ENCODE data around the gene AMMECR1.

The AMMECR1 gene

DNA sequence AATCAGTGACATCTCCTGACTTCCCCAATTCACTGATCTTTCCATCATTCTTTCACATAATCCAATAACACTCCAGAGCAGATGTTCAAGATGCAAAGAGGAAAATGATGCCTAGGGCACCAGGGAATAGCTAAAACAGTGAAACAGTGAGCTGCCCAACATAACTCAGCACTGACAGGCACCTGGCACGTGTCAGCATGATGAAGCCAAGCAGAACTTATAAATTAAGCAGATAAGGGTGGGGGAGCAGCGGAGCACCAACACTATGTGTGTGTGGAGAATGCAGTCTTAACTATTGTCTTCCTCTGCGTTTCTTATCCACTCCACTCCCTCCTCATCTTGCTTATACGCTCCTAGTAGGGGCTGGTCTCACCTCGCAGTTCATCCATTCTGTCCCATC, 89.4 kb downstream of the AMMECR1 start:
- DNase-seq (no peak), ATAC-seq (ENCODE audit: insufficient read depth, low read depth) (no peak)
- no peak overlapping the region for H3K4me2 ChIP-seq (ENCODE audit: insufficient read depth, low read length)
- no peaks in the 10 kb centered on the region for H3K36me3 ChIP-seq (ENCODE audit: insufficient read depth, low read length)
- no peak for TF ChIP-seq EZH2 (IDR thresholded peaks at IDR 0.05; ENCODE audit: borderline replicate concordance, low read depth, low read length, severe bottlenecking)
- TF ChIP-seq, protein P1, sequence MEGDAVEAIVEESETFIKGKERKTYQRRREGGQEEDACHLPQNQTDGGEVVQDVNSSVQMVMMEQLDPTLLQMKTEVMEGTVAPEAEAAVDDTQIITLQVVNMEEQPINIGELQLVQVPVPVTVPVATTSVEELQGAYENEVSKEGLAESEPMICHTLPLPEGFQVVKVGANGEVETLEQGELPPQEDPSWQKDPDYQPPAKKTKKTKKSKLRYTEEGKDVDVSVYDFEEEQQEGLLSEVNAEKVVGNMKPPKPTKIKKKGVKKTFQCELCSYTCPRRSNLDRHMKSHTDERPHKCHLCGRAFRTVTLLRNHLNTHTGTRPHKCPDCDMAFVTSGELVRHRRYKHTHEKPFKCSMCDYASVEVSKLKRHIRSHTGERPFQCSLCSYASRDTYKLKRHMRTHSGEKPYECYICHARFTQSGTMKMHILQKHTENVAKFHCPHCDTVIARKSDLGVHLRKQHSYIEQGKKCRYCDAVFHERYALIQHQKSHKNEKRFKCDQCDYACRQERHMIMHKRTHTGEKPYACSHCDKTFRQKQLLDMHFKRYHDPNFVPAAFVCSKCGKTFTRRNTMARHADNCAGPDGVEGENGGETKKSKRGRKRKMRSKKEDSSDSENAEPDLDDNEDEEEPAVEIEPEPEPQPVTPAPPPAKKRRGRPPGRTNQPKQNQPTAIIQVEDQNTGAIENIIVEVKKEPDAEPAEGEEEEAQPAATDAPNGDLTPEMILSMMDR (IDR thresholded peaks at IDR 0.05; ENCODE audit: borderline replicate concordance, extremely low read depth, low read length, poor library complexity, severe bottlenecking) = no peak
- no peak overlapping the region for H3K4me3 ChIP-seq (ENCODE audit: low read depth in 1 of 2, low read length in 2 of 2)
- no peaks in the 10 kb centered on the region for H3K27me3 ChIP-seq (ENCODE audit: insufficient read depth, low read length, poor library complexity)
- no peak overlapping the region for H3K27ac ChIP-seq (ENCODE audit: low read length)
- no peaks in the 10 kb centered on the region for H3K9me3 ChIP-seq (ENCODE audit: insufficient read depth, low read length, severe bottlenecking)
- H3K79me2 ChIP-seq (ENCODE audit: insufficient read depth, low read length) = no peaks in the 10 kb centered on the region
- H2AFZ ChIP-seq (ENCODE audit: low read depth, low read length) = no peak overlapping the region
- no peaks in the 10 kb centered on the region for H4K20me1 ChIP-seq (ENCODE audit: insufficient read depth, low read length)
- no peaks in the 10 kb centered on the region for H3K4me1 ChIP-seq (ENCODE audit: insufficient read depth, low read length)
- no peak overlapping the region for H3K9ac ChIP-seq (ENCODE audit: low read depth, low read length)

DNA sequence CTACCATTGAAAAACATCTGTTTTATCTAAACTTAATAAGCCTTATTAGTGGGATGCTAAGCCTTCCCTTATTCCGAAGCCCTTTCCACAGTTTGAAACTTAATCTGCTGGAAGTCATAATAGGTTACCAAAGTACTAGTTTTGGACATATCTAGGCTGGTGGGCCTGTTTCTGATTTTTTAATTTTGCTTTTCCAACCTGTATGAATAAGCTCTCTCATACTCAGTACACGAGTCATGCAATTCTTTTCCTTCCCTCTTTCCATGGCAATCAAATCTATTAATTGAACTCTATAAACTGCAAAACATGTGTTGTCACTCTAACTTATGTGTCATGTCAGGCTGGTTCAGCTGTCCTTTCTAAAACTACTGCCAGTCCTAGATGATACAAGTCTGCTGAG, 91.0 kb downstream of the AMMECR1 start:
- H3K4me1 ChIP-seq (ENCODE audit: insufficient read depth, low read length) = no peaks in the 10 kb centered on the region
- no peak for ATAC-seq (ENCODE audit: insufficient read depth, low read depth)
- no peak for DNase-seq
- no peak overlapping the region for H3K4me3 ChIP-seq (ENCODE audit: low read depth in 1 of 2, low read length in 2 of 2)
- no peak overlapping the region for H3K4me2 ChIP-seq (ENCODE audit: insufficient read depth, low read length)
- no peaks in the 10 kb centered on the region for H4K20me1 ChIP-seq (ENCODE audit: insufficient read depth, low read length)
- H2AFZ ChIP-seq (ENCODE audit: low read depth, low read length) = no peak overlapping the region
- TF ChIP-seq, protein P1 (IDR thresholded peaks at IDR 0.05; ENCODE audit: borderline replicate concordance, extremely low read depth, low read length, poor library complexity, severe bottlenecking) = no peak
- TF ChIP-seq EZH2 (IDR thresholded peaks at IDR 0.05; ENCODE audit: borderline replicate concordance, low read depth, low read length, severe bottlenecking) = no peak
- H3K9ac ChIP-seq (ENCODE audit: low read depth, low read length) = no peak overlapping the region
- no peaks in the 10 kb centered on the region for H3K36me3 ChIP-seq (ENCODE audit: insufficient read depth, low read length)
- H3K79me2 ChIP-seq (ENCODE audit: insufficient read depth, low read length) = no peaks in the 10 kb centered on the region
- H3K27me3 ChIP-seq (ENCODE audit: insufficient read depth, low read length, poor library complexity) = no peaks in the 10 kb centered on the region
- no peak overlapping the region for H3K27ac ChIP-seq (ENCODE audit: low read length)
- H3K9me3 ChIP-seq (ENCODE audit: insufficient read depth, low read length, severe bottlenecking) = no peaks in the 10 kb centered on the region

DNA sequence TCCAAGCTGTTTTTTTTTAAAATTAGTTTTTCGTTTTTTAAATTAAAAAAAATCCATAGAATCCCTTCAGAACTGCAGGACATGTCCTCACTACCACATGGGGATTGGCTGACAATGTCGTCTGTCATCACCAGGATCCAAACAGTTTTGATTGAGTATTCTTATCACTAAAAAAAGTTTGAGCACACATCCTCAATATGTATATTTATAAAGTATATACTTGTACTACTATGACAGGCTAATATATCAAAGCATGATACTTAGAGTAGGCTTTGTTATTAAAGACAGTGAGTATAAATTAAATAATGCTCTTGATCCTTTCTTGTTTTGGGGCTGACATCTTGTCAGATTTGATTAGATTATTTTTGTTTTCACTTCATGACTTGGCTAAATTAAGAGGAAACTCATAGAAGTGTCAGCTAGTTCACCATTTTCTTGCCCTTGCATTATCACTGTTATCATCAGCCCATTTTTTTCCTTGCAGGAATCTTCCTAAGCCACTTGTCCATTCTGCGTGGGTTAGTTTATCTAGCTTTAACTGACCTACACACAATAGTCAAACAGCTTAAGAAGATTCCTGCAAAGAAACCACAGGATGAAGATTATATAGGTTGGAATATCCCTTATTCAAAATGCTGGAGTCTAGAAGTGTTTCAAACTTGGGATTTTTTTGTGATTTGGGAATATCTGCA, 92.8 kb downstream of the AMMECR1 start:
- H3K27me3 ChIP-seq (ENCODE audit: insufficient read depth, low read length, poor library complexity) = no peaks in the 10 kb centered on the region
- no peaks in the 10 kb centered on the region for H3K36me3 ChIP-seq (ENCODE audit: insufficient read depth, low read length)
- no peak for ATAC-seq (ENCODE audit: insufficient read depth, low read depth)
- no peak overlapping the region for H3K9ac ChIP-seq (ENCODE audit: low read depth, low read length)
- no peaks in the 10 kb centered on the region for H3K4me1 ChIP-seq (ENCODE audit: insufficient read depth, low read length)
- H3K9me3 ChIP-seq (ENCODE audit: insufficient read depth, low read length, severe bottlenecking) = no peaks in the 10 kb centered on the region
- no peak for DNase-seq
- no peaks in the 10 kb centered on the region for H4K20me1 ChIP-seq (ENCODE audit: insufficient read depth, low read length)
- no peak overlapping the region for H2AFZ ChIP-seq (ENCODE audit: low read depth, low read length)
- H3K4me2 ChIP-seq (ENCODE audit: insufficient read depth, low read length) = no peak overlapping the region
- no peaks in the 10 kb centered on the region for H3K79me2 ChIP-seq (ENCODE audit: insufficient read depth, low read length)
- TF ChIP-seq, protein P1 (IDR thresholded peaks at IDR 0.05; ENCODE audit: borderline replicate concordance, extremely low read depth, low read length, poor library complexity, severe bottlenecking) = no peak
- no peak for TF ChIP-seq EZH2 (IDR thresholded peaks at IDR 0.05; ENCODE audit: borderline replicate concordance, low read depth, low read length, severe bottlenecking)
- no peak overlapping the region for H3K27ac ChIP-seq (ENCODE audit: low read length)
- no peak overlapping the region for H3K4me3 ChIP-seq (ENCODE audit: low read depth in 1 of 2, low read length in 2 of 2)
